GM21619 (cell line): Measurements from ENCODE around the gene BMP8A.
A peak's percentile ranks its signal among the peaks of the same experiment; 100 is the strongest.
"Not testable (repeated sequence)": the region's sequence is repeated elsewhere in the genome, so short reads cannot be mapped to it uniquely, and the experiment has no call there.

Experiments used
- ATAC-seq: cut with Tn5 transposase; IDR thresholded peaks from one replicate; pipeline ENCODE4 v1.9.1; 2021; ENCODE audit not compliant: unreplicated experiment

Gene BMP8A

GRCh38 chr1:39491146-39491921, at the start of gene BMP8A:
BMP8A (plus strand) TSS chr1:39491636; CDS start chr1:39491992, 356 bp downstream.
- ATAC-seq, result peak; percentile 73

- ATAC-seq, result no peak
Measured at GRCh38 chr1:39441797-39442196, 49.6 kb upstream of the BMP8A start.

- ATAC-seq, result no peak
Measured at GRCh38 chr1:39445573-39445972, 45.9 kb upstream of the BMP8A start.

GRCh38 chr1:39446986-39447567, 44.4 kb upstream of the BMP8A start:
- ATAC-seq, result no peak

GRCh38 chr1:39450041-39450440, 41.4 kb upstream of the BMP8A start:
- ATAC-seq, result not testable (repeated sequence)

- no peak for ATAC-seq
Measured at GRCh38 chr1:39450956-39451606, 40.4 kb upstream of the BMP8A start.

- ATAC-seq, result no peak
Measured at GRCh38 chr1:39452081-39452480, 39.4 kb upstream of the BMP8A start.

- ATAC-seq, result no peak
Measured at GRCh38 chr1:39452540-39452939, 38.9 kb upstream of the BMP8A start.

GRCh38 chr1:39453603-39454002, 37.8 kb upstream of the BMP8A start:
- no peak for ATAC-seq

- ATAC-seq, result no peak
Measured at GRCh38 chr1:39458991-39459390, 32.4 kb upstream of the BMP8A start.

- ATAC-seq, result no peak
Measured at GRCh38 chr1:39462074-39462473, 29.4 kb upstream of the BMP8A start.

- ATAC-seq, result no peak
Measured at GRCh38 chr1:39466413-39467107, 24.9 kb upstream of the BMP8A start.

- not testable (repeated sequence) for ATAC-seq
Measured at GRCh38 chr1:39467108-39467720, 24.2 kb upstream of the BMP8A start.

- ATAC-seq, result no peak
Measured at GRCh38 chr1:39469150-39469549, 22.3 kb upstream of the BMP8A start.

- no peak for ATAC-seq
Measured at GRCh38 chr1:39470040-39470439, 21.4 kb upstream of the BMP8A start.

- ATAC-seq, result no peak
Measured at GRCh38 chr1:39472826-39473225, 18.6 kb upstream of the BMP8A start.

GRCh38 chr1:39473324-39473723, 18.1 kb upstream of the BMP8A start:
- no peak for ATAC-seq

GRCh38 chr1:39474810-39475209, 16.6 kb upstream of the BMP8A start:
- no peak for ATAC-seq

- ATAC-seq, result not testable (repeated sequence)
Measured at GRCh38 chr1:39475551-39475950, 15.9 kb upstream of the BMP8A start.

GRCh38 chr1:39478126-39478915, 13.1 kb upstream of the BMP8A start:
- ATAC-seq, result no peak
